Breast epithelium (tissue), 3 donors: ENCODE results near the gene RNASEL.

Experiments used
- CTCF ChIP-seq, 3 donors: fragments of 450-650 bp; IDR thresholded peaks; one replicate each; pipeline ENCODE4 v1.5.1; 2016 to 2017; ENCODE audit warnings: antibody characterized with exemption in 3 of 3, mild to moderate bottlenecking in 3 of 3, moderate library complexity in 3 of 3
- POLR2A ChIP-seq: fragments of 450-650 bp; IDR thresholded peaks from one replicate; pipeline ENCODE4 v1.6.1; 2016; ENCODE audit warnings: antibody characterized with exemption, mild to moderate bottlenecking, moderate library complexity
- POLR2AphosphoS5 ChIP-seq, 3 donors: sonication (generic); formaldehyde crosslinking; IDR thresholded peaks; one replicate each; pipeline ENCODE4 v1.6.1; 2017; ENCODE audit warnings: antibody characterized with exemption in 3 of 3

GRCh38 chr1:182616130-182617013 is 27.3 kb upstream of the RNASEL start:
- TF ChIP-seq CTCF (IDR thresholded peaks at IDR 0.05): no peak
- no peak for TF ChIP-seq POLR2A
- TF ChIP-seq POLR2AphosphoS5 (IDR thresholded peaks at IDR 0.05): no peak
